Mucosa of descending colon (tissue), 3 donors: Measurements from ENCODE around the gene AGMAT. TPM values are rescaled to one million over a fixed set of nuclear protein-coding genes. Genes with fewer than 3 reads are reported as not detected.
A peak's percentile ranks its signal among the peaks of the same experiment; 100 is the strongest.

Source experiments
- ATAC-seq: fragments of 200-7000 bp; cut with Tn5 transposase; one replicate; pipeline ENCODE4 v1.9.1; 2020; ENCODE audit warnings: mild to moderate bottlenecking, moderate library complexity
- DNase-seq, 3 donors: peaks; one replicate each; pipeline ENCODE4 v3.0.0-alpha.2; 2020
- H3K36me3 ChIP-seq: fragments of 200-600 bp; one replicate; pipeline ENCODE4 v1.8.0; 2021; ENCODE audit warnings: low read depth, mild to moderate bottlenecking
- H3K4me1 ChIP-seq: fragments of 200-600 bp; one replicate; pipeline ENCODE4 v1.8.0; 2021; ENCODE audit warnings: low read depth, mild to moderate bottlenecking
- H3K4me3 ChIP-seq: fragments of 200-600 bp; one replicate; pipeline ENCODE4 v1.8.0; 2021; ENCODE audit warnings: mild to moderate bottlenecking
- H3K9me3 ChIP-seq: fragments of 200-600 bp; one replicate; pipeline ENCODE4 v1.8.0; 2021; ENCODE audit warnings: mild to moderate bottlenecking
- intact Hi-C, 2 donors: fragments of 100-400 bp; cut with DNase I in 1 of 2; cut with micrococcal nuclease in 1 of 2; formaldehyde crosslinking; loops; one replicate each; pipeline versions ENCODE4 v1.11.0 to v1.11.1; 2022; cut with DNase I, micrococcal nuclease
- long read RNA-seq, 2 donors: library from polyadenylated mRNA; unstranded; transcript quantifications; one replicate each; pipeline ENCODE4 v2.0.0, GENCODE V29; 2019 to 2021
- total RNA-seq, 3 donors: library from RNA; stranded (reverse); fragmentation: NEBNext Ultra II Directional in 2 of 3; extraction: Animal tissue kit (Norgen Biotek cat#: 25700) in 2 of 3; gene quantifications; one replicate each; pipeline versions ENCODE4 v1.2.1 to v1.2.4, GENCODE V29; 2021 to 2023
- TF ChIP-seq, protein P1 (sequence below): fragments of 200-600 bp; IDR thresholded peaks from one replicate; pipeline ENCODE4 v1.8.0; 2022; ENCODE audit warnings: antibody characterized with exemption, mild to moderate bottlenecking
- donor health status: DM: no; HTN: no; CAD: no; lungs with moderate emphysema.
- donor health status: DM: no; HTN: no; CAD: no.
- donor health status: DM: no; HTN: yes; CAD: no.

Gene AGMAT
- 10 to 100 TPM in 2 of 3 donors, 1 to 10 TPM in 1; 8.4 to 21.4 (median 20.7) TPM for total RNA-seq
- long read RNA-seq, donor 1, partial matches to known transcripts, result 1 of 5 reads
- long read RNA-seq, donor 1, other reads (novel, unspliced or antisense), result 3 of 5 reads
- long read RNA-seq, donor 2, transcript AGMAT-201 (7 exons, 2,500 nt), result major isoform, 18 of 20 reads
- long read RNA-seq, donor 2, partial matches to known transcripts, result 0 of 20 reads
- long read RNA-seq, donor 2, other reads (novel, unspliced or antisense), result 2 of 20 reads

- peaks cover 8% of the 10 kb centered on the region for H3K4me1 ChIP-seq
Observed at GRCh38 chr1:15584489-15585363, at the start of gene AGMAT. AGMAT (minus strand) TSS chr1:15585051; CDS start chr1:15584967, 84 bp downstream.

DNA sequence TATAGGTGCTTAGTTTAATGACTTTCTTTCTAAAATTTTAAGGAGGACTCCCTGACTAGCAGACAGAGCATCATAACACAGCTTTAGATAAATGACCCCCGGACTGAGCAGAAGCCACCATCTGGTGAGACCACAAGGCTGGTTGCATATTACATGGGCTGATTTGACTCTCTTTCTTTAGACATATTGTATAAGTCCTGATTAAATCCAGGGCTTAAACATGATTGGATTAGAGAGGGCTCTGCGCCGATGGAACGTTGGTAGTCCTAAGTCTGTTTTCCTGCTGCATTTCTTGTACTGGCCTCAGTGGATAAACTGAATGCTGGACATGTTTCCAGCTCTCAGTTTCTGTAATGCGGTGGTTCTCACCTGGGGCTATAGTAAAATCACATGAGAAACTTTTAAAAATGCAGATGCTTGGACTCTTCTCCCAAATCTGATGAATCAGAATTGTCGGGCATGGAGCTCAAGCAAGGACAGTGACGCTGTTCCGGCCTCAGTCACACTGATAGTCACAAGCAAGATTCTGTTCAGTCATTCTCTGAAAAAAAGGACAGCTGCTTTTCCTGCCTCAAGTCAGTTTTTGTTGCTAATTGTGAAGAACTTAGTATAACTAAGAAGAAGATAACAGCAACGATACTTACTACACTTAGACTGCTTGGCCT is 49.0 kb upstream of the AGMAT start:
- ATAC-seq, result no peak
- H3K9me3 ChIP-seq, result no peaks in the 10 kb centered on the region
- peaks cover 21% of the 10 kb centered on the region for H3K36me3 ChIP-seq
- H3K4me3 ChIP-seq, result no peak overlapping the region
- TF ChIP-seq, protein P1, sequence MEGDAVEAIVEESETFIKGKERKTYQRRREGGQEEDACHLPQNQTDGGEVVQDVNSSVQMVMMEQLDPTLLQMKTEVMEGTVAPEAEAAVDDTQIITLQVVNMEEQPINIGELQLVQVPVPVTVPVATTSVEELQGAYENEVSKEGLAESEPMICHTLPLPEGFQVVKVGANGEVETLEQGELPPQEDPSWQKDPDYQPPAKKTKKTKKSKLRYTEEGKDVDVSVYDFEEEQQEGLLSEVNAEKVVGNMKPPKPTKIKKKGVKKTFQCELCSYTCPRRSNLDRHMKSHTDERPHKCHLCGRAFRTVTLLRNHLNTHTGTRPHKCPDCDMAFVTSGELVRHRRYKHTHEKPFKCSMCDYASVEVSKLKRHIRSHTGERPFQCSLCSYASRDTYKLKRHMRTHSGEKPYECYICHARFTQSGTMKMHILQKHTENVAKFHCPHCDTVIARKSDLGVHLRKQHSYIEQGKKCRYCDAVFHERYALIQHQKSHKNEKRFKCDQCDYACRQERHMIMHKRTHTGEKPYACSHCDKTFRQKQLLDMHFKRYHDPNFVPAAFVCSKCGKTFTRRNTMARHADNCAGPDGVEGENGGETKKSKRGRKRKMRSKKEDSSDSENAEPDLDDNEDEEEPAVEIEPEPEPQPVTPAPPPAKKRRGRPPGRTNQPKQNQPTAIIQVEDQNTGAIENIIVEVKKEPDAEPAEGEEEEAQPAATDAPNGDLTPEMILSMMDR, result no peak
- intact Hi-C loops, result no loop called here
- H3K4me1 ChIP-seq, result no peaks in the 10 kb centered on the region
- no peak for DNase-seq

More at GRCh38 chr1:15584489-15585363, at the start of gene AGMAT:
- ATAC-seq, result peak; percentile 94
- no peaks in the 10 kb centered on the region for H3K36me3 ChIP-seq
- TF ChIP-seq, protein P1, result no peak
- intact Hi-C loops, result no loop called here
- H3K9me3 ChIP-seq, result no peaks in the 10 kb centered on the region
- DNase-seq, result peak; percentile 69 to 80 (median 72)
- H3K4me3 ChIP-seq, result peak within 1 kb of the TSS; percentile 17

DNA sequence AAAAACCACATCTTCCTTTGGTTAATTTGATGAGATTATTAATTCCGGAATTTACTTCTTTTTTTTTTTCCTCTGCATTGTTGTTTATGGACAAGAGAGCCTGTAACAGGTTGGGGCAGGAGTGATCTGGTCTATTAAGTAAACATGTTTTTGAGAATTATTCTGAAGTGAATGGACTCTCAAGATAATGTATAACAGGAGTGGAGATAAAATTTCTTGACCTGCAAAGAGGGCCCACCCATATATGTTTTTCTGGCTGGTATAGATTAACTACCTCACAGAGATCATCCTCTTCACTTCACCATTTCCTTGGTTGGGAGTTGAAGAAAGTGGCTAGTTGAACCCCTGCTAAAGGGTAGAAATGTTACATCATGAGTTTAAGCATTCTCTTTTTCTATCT is 43.2 kb upstream of the AGMAT start:
- Histone ChIP-seq H3K36me3 (peaks cover 4% of the 10 kb centered on the region), H3K9me3 (no peaks in the 10 kb centered on the region), H3K4me1 (peaks cover 7% of the 10 kb centered on the region), H3K4me3 (no peak overlapping the region)
- no peak for ATAC-seq
- intact Hi-C loops, result no loop called here
- no peak for DNase-seq
- TF ChIP-seq, protein P1, result no peak

- ATAC-seq (no peak), DNase-seq (no peak)
- intact Hi-C loops, result no loop called here
- no peak overlapping the region for H3K4me3 ChIP-seq
- H3K9me3 ChIP-seq, result no peaks in the 10 kb centered on the region
- no peaks in the 10 kb centered on the region for H3K36me3 ChIP-seq
- peaks cover 10% of the 10 kb centered on the region for H3K4me1 ChIP-seq
- TF ChIP-seq, protein P1, result no peak
Observed at GRCh38 chr1:15627343-15627988, 42.6 kb upstream of the AGMAT start.

GRCh38 chr1:15626269-15626950 is 41.6 kb upstream of the AGMAT start:
- Histone ChIP-seq H3K9me3 (no peaks in the 10 kb centered on the region), H3K4me3 (no peak overlapping the region), H3K4me1 (peaks cover 14% of the 10 kb centered on the region), H3K36me3 (no peaks in the 10 kb centered on the region)
- ATAC-seq (peak; percentile 54), DNase-seq (peak in 1 of 3 donors; percentile 28)
- intact Hi-C loops, result no loop called here
- TF ChIP-seq, protein P1, result no peak
